H1 (cell line): Measurements from ENCODE around the gene THBD. TPM values are rescaled to one million over a fixed set of nuclear protein-coding genes. Genes with fewer than 3 reads are reported as not detected.

Experiments
- CTCF ChIA-PET: fragments of 300-600 bp; sonication (Branson Sonifier 250); formaldehyde crosslinking; loops from one replicate; lab custom pipeline; 2021; ENCODE audit not compliant: partially characterized antibody; lab: Charles Lee
- POLR2A ChIA-PET: fragments of 300-600 bp; sonication (Branson Sonifier 250); formaldehyde crosslinking; loops from one replicate; lab custom pipeline; 2021; ENCODE audit warnings: inconsistent platforms; ENCODE audit not compliant: partially characterized antibody; lab: Charles Lee
- DNase-seq, 2 experiments: peaks; one replicate each; pipeline versions ENCODE4 v3.0.0 to v3.0.0-alpha.2; 2010 to 2022; ENCODE audit warnings: low spot score in 2 of 2, low read depth in 1 of 2, mixed read lengths in 1 of 2
- FAIRE-seq: peaks from 2 replicates; lab custom pipeline; 2011; peaks lifted over from hg19 to GRCh38; lab: Jason Lieb, UNC
- H2AFZ ChIP-seq: 2 replicates; pipeline ENCODE4 v1.8.1; 2012; ENCODE audit warnings: low read length, inconsistent platforms
- H2AK5ac ChIP-seq: 2 replicates; pipeline ENCODE4 v1.6.1; 2013; ENCODE audit warnings: low read depth, low read length
- H2BK120ac ChIP-seq: replicated peaks from 2 replicates; pipeline ENCODE3; 2013; ENCODE audit warnings: low read depth, low read length, inconsistent platforms
- H2BK12ac ChIP-seq: 2 replicates; pipeline ENCODE4 v1.6.1; 2013; ENCODE audit warnings: low read depth, low read length
- H2BK15ac ChIP-seq: 2 replicates; pipeline ENCODE4 v1.6.1; 2013; ENCODE audit warnings: low read length
- H2BK20ac ChIP-seq: 2 replicates; pipeline ENCODE4 v1.6.1; 2013; ENCODE audit warnings: low read length
- H2BK5ac ChIP-seq: 2 replicates; pipeline ENCODE4 v1.6.1; 2013; ENCODE audit warnings: low read depth, low read length
- H3K14ac ChIP-seq: 2 replicates; pipeline ENCODE4 v1.6.1; 2013; ENCODE audit warnings: inconsistent platforms; ENCODE audit not compliant: insufficient read length
- H3K18ac ChIP-seq: 2 replicates; pipeline ENCODE4 v1.6.1; 2013; ENCODE audit warnings: low read length; ENCODE audit errors: extremely low read depth
- H3K23ac ChIP-seq: 2 replicates; pipeline ENCODE4 v1.6.1; 2013; ENCODE audit warnings: inconsistent platforms; ENCODE audit not compliant: insufficient read length
- H3K23me2 ChIP-seq: 2 replicates; pipeline ENCODE4 v1.6.1; 2013; ENCODE audit warnings: low read depth, low read length
- H3K27ac ChIP-seq: 2 replicates; pipeline ENCODE4 v1.6.1; 2011; ENCODE audit warnings: low read depth, low read length, inconsistent platforms
- H3K27me3 ChIP-seq, 4 experiments: replicated peaks in 1 of 4; 1 replicate in 1 of 4; 2 replicates in 3 of 4; pipeline versions ENCODE4 v1.6.1 to v1.8.1; 2011 to 2013; ENCODE audit warnings: low read length in 3 of 4, mild to moderate bottlenecking in 3 of 4, inconsistent platforms in 2 of 4, mixed read lengths in 2 of 4, moderate library complexity in 1 of 4; ENCODE audit not compliant: control insufficient read depth in 3 of 4, insufficient read depth in 3 of 4; ENCODE audit errors: extremely low read depth in 1 of 4
- H3K36me3 ChIP-seq, 4 experiments: 2 replicates each; pipeline versions ENCODE4 v1.6.1 to v1.8.1; 2011 to 2013; ENCODE audit warnings: mild to moderate bottlenecking in 4 of 4, low read length in 3 of 4, moderate library complexity in 2 of 4, control low read depth in 1 of 4, inconsistent platforms in 1 of 4; ENCODE audit not compliant: insufficient read depth in 4 of 4, control insufficient read depth in 2 of 4
- H3K4ac ChIP-seq: replicated peaks from 2 replicates; pipeline ENCODE3; 2013; ENCODE audit warnings: low read length, low read depth, mixed read lengths, inconsistent platforms; ENCODE audit not compliant: insufficient read length
- H3K4me1 ChIP-seq, 4 experiments: replicated peaks in 1 of 4; 1 replicate in 1 of 4; 2 replicates in 3 of 4; pipeline versions ENCODE4 v1.6.1 to v1.8.1; 2011 to 2013; ENCODE audit warnings: low read length in 3 of 4, inconsistent platforms in 2 of 4, mixed read lengths in 1 of 4; ENCODE audit not compliant: insufficient read depth in 4 of 4, control insufficient read depth in 3 of 4
- H3K4me2 ChIP-seq, 2 experiments: 2 replicates each; pipeline versions ENCODE4 v1.6.1 to v1.8.1; 2011 to 2013; ENCODE audit warnings: low read depth in 2 of 2, low read length in 2 of 2, control low read depth in 1 of 2, inconsistent platforms in 1 of 2, mild to moderate bottlenecking in 1 of 2; ENCODE audit not compliant: insufficient read depth in 1 of 2
- H3K4me3 ChIP-seq, 4 experiments: fragments of 200-600, 300-600 bp in 1 of 4; sonication (generic), shearing (Covaris generic), sonication (Bioruptor Twin) in 1 of 4; 2 replicates each; pipeline versions ENCODE4 v1.5.1 to v1.8.1; 2011 to 2016; ENCODE audit warnings: low read length in 4 of 4, low read depth in 3 of 4, control low read depth in 2 of 4, inconsistent platforms in 2 of 4, mild to moderate bottlenecking in 2 of 4, mixed read lengths in 1 of 4, moderate library complexity in 1 of 4; ENCODE audit not compliant: insufficient read depth in 2 of 4; ENCODE audit errors: extremely low read depth in 1 of 4
- H3K56ac ChIP-seq: replicated peaks from 2 replicates; pipeline ENCODE3; 2013; ENCODE audit warnings: low read depth, mild to moderate bottlenecking, mixed read lengths, low read length, inconsistent platforms; ENCODE audit not compliant: insufficient read length
- H3K79me1 ChIP-seq: 2 replicates; pipeline ENCODE4 v1.6.1; 2013; ENCODE audit warnings: low read depth, low read length, control low read depth
- H3K79me2 ChIP-seq, 2 experiments: 2 replicates each; pipeline versions ENCODE4 v1.6.1 to v1.8.1; 2012 to 2013; ENCODE audit warnings: low read length in 2 of 2, mild to moderate bottlenecking in 2 of 2, inconsistent platforms in 1 of 2; ENCODE audit not compliant: insufficient read depth in 2 of 2, control insufficient read depth in 1 of 2
- H3K9ac ChIP-seq, 4 experiments: replicated peaks in 1 of 4; 1 replicate in 1 of 4; 2 replicates in 3 of 4; pipeline versions ENCODE4 v1.6.1 to v1.8.1; 2011 to 2013; ENCODE audit warnings: low read depth in 3 of 4, low read length in 3 of 4, control low read depth in 2 of 4, mild to moderate bottlenecking in 2 of 4, moderate library complexity in 2 of 4, inconsistent platforms in 1 of 4; ENCODE audit errors: extremely low read depth in 1 of 4
- H3K9me3 ChIP-seq, 2 experiments: 2 replicates each; pipeline versions ENCODE4 v1.6.1 to v1.8.1; 2012 to 2013; ENCODE audit warnings: mild to moderate bottlenecking in 2 of 2, moderate library complexity in 2 of 2, control low read depth in 1 of 2, inconsistent platforms in 1 of 2, low read depth in 1 of 2, low read length in 1 of 2, mixed read lengths in 1 of 2; ENCODE audit not compliant: insufficient read depth in 2 of 2
- H4K20me1 ChIP-seq, 2 experiments: replicated peaks in 1 of 2; 2 replicates each; pipeline versions ENCODE3 to v1.8.1; 2011 to 2013; ENCODE audit warnings: inconsistent platforms in 2 of 2, low read length in 2 of 2, mild to moderate bottlenecking in 1 of 2; ENCODE audit not compliant: insufficient read depth in 2 of 2, control insufficient read depth in 1 of 2
- H4K5ac ChIP-seq: 2 replicates; pipeline ENCODE4 v1.6.1; 2013; ENCODE audit warnings: low read length, low read depth, mixed read lengths, inconsistent platforms; ENCODE audit not compliant: insufficient read length
- H4K8ac ChIP-seq: 2 replicates; pipeline ENCODE4 v1.8.0; 2013; ENCODE audit warnings: mild to moderate bottlenecking, moderate library complexity, low read length, inconsistent platforms; ENCODE audit not compliant: insufficient read depth; ENCODE audit errors: extremely low read depth
- H4K91ac ChIP-seq: replicated peaks from 2 replicates; pipeline ENCODE3; 2013; ENCODE audit warnings: low read length, mixed read lengths, inconsistent platforms; ENCODE audit not compliant: insufficient read length
- CREB1 ChIP-seq: IDR thresholded peaks from 2 replicates; pipeline ENCODE4 v1.6.1; 2012; ENCODE audit warnings: inconsistent platforms
- GTF2F1 ChIP-seq: IDR thresholded peaks from 2 replicates; pipeline ENCODE4 v1.6.1; 2012; ENCODE audit warnings: low read depth, low read length, improper control_type of control experiment, borderline replicate concordance
- KDM1A ChIP-seq: fragments of 200-600, 300-600 bp; sonication (generic); IDR thresholded peaks from 2 replicates; pipeline ENCODE4 v1.7.1; 2016; ENCODE audit warnings: mild to moderate bottlenecking, low read length, borderline replicate concordance
- POLR2A ChIP-seq, 2 experiments: IDR thresholded peaks; 1 replicate in 1 of 2; 2 replicates in 1 of 2; pipeline ENCODE4 v1.6.1; 2011; ENCODE audit warnings: low read depth in 2 of 2, low read length in 2 of 2, mild to moderate bottlenecking in 2 of 2; ENCODE audit errors: control extremely low read depth in 1 of 2
- SP2 ChIP-seq: IDR thresholded peaks from 2 replicates; pipeline ENCODE4 v1.6.1; 2012; ENCODE audit warnings: mild to moderate bottlenecking, low read length, inconsistent platforms
- WGBS, 2 experiments: shearing (Covaris generic) in 1 of 2; methylation state at CpG; one replicate each; pipeline versions ENCODE4 v1.1.6 to v1.1.7; 2013 to 2015; ENCODE audit warnings: low lambda C conversion rate in 2 of 2, mixed read lengths in 2 of 2, inconsistent platforms in 1 of 2, low coverage in 1 of 2, missing lambda C conversion rate in 1 of 2; ENCODE audit not compliant: insufficient replicate concordance in 2 of 2, insufficient coverage in 1 of 2, insufficient read length in 1 of 2; ENCODE audit errors: extremely low coverage in 1 of 2, missing lambda C conversion rate in 1 of 2; 5-methylcytosine and 5-hydroxymethylcytosine counted together
- polyA plus RNA-seq, 7 experiments: library from polyadenylated mRNA; depleted of rRNA in 3 of 7; stranded (reverse) in 5 of 7; unstranded in 2 of 7; fragments of >200 nt in 5 of 7; fragments of 200-250 nt in 2 of 7; gene quantifications; 1 replicate in 5 of 7; 2 replicates in 1 of 7; 4 replicates in 1 of 7; pipeline versions ENCODE4 v1.2.1 to v1.2.3, GENCODE V29; 2011 to 2013; ENCODE audit warnings: missing spikeins in 2 of 7, mixed read lengths in 2 of 7
- total RNA-seq: library from RNA; stranded (reverse); fragmentation: NEBNext Ultra II Directional; extraction: Animal tissue kit (Norgen Biotek cat#: 25700); gene quantifications from 2 replicates; pipeline ENCODE4 v1.2.1, GENCODE V29; 2021
- TF ChIP-seq, protein P1 (sequence below): IDR thresholded peaks from 2 replicates; pipeline ENCODE4 v1.6.1; 2012; ENCODE audit warnings: inconsistent platforms

THBD gene
- total and polyA plus RNA-seq, 2 of the 8 experiments (the other 6 are each of a cell fraction or from before 2014, with no cell fraction given), result 0.21 to 0.43 TPM

DNA sequence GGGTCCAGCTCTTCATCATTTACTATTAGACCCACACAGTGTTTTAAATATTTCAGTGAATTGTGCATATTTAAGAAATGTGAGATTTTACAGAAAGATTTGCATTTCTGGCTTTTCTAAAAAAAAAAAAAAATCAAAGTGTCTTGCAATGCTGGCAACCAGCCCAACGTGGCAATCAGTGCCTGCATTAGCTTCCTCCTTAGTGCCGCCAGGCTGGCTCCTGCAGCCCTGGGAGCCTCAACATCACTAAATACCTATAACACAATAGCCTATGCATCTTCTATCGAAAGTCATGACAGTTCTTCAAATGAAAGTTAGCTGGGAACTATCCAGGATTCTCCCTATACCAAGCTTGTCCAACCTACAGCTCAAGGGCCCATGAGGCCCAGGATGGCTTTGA, 46.0 kb upstream of the THBD start:
- no peak overlapping the region for H3K14ac ChIP-seq
- H3K18ac ChIP-seq, result no peak overlapping the region
- no peaks in the 10 kb centered on the region for H3K23me2 ChIP-seq
- no peak overlapping the region for H2BK5ac ChIP-seq
- no peak overlapping the region for H2BK15ac ChIP-seq
- no peak for DNase-seq
- H2BK12ac ChIP-seq, result no peak overlapping the region
- H2BK120ac ChIP-seq, result no peak overlapping the region
- ChIA-PET POLR2A (no interaction called here), CTCF (interaction anchor here (0.6 to 3.1 kb wide), 6 partner anchors 10 to 960 kb away, joined by 3 to 15 read pairs (median 4); no protein-coding TSS in a partner anchor)
- no peaks in the 10 kb centered on the region for H4K20me1 ChIP-seq
- no peak overlapping the region for H4K5ac ChIP-seq
- no peak overlapping the region for H4K91ac ChIP-seq
- no peak overlapping the region for H2BK20ac ChIP-seq
- TF ChIP-seq, protein P1, sequence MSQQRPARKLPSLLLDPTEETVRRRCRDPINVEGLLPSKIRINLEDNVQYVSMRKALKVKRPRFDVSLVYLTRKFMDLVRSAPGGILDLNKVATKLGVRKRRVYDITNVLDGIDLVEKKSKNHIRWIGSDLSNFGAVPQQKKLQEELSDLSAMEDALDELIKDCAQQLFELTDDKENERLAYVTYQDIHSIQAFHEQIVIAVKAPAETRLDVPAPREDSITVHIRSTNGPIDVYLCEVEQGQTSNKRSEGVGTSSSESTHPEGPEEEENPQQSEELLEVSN, result no peak
- TF ChIP-seq KDM1A (no peak), GTF2F1 (no peak), POLR2A (IDR thresholded peaks at IDR 0.05; ENCODE audit: control extremely low read depth in 1 of 2, low read depth in 2 of 2, low read length in 2 of 2) (no peak), CREB1 (no peak), SP2 (no peak)
- no peak overlapping the region for H3K4ac ChIP-seq
- WGBS, 2 experiments, result 92% methylated on average over 3 of the region's 3 CpGs; no CpG with 5 or more reads in 1 of the 2 experiments
- H2AK5ac ChIP-seq, result no peak overlapping the region
- H3K79me2 ChIP-seq, result no peaks in the 10 kb centered on the region
- H3K79me1 ChIP-seq, result no peaks in the 10 kb centered on the region
- no peaks in the 10 kb centered on the region for H3K36me3 ChIP-seq
- H3K4me3 ChIP-seq, result no peak overlapping the region
- H3K27me3 ChIP-seq, result no peaks in the 10 kb centered on the region
- H3K4me1 ChIP-seq, result peaks cover 0 to 4% (median 2%) of the 10 kb centered on the region in 4 experiments; a peak in 3 of 7 replicates
- FAIRE-seq, result no peak
- H3K9me3 ChIP-seq, result no peaks in the 10 kb centered on the region
- H3K56ac ChIP-seq, result no peak overlapping the region
- no peak overlapping the region for H2AFZ ChIP-seq
- H3K23ac ChIP-seq, result no peak overlapping the region
- H4K8ac ChIP-seq, result no peak overlapping the region
- no peak overlapping the region for H3K27ac ChIP-seq
- no peak overlapping the region for H3K9ac ChIP-seq
- H3K4me2 ChIP-seq, result no peak overlapping the region
